Liver (tissue), 9 donors: ENCODE measurements around the gene RAB1A. TPM values are rescaled to one million over a fixed set of nuclear protein-coding genes. Genes with fewer than 3 reads are reported as not detected.
A peak's percentile ranks its signal among the peaks of the same experiment; 100 is the strongest.
"Not testable (repeated sequence)": the region's sequence is repeated elsewhere in the genome, so short reads cannot be mapped to it uniquely, and the experiment has no call there.

Source experiments
- DNase-seq: peaks from one replicate; pipeline ENCODE4 v3.0.0-alpha.2; 2017; ENCODE audit warnings: low spot score
- H3K27ac ChIP-seq, 2 donors: one replicate each; pipeline ENCODE4 v1.7.0; 2013; ENCODE audit warnings: inconsistent platforms in 2 of 2, low read length in 2 of 2, control low read depth in 1 of 2, low read depth in 1 of 2, mild to moderate bottlenecking in 1 of 2
- H3K27me3 ChIP-seq, 4 donors: one replicate each; pipeline versions ENCODE4 v1.6.1 to v1.7.0; 2013; ENCODE audit warnings: low read length in 3 of 4, inconsistent platforms in 1 of 4, mild to moderate bottlenecking in 1 of 4, moderate library complexity in 1 of 4; ENCODE audit not compliant: control insufficient read depth in 4 of 4, insufficient read depth in 4 of 4
- H3K36me3 ChIP-seq, 4 donors: one replicate each; pipeline versions ENCODE4 v1.6.1 to v1.7.0; 2013; ENCODE audit warnings: low read length in 3 of 4, mild to moderate bottlenecking in 3 of 4, low read depth in 1 of 4, moderate library complexity in 1 of 4; ENCODE audit not compliant: control insufficient read depth in 4 of 4, insufficient read depth in 3 of 4
- H3K4me1 ChIP-seq, 4 donors: one replicate each; pipeline versions ENCODE4 v1.6.1 to v1.7.0; 2013; ENCODE audit warnings: low read length in 3 of 4, mild to moderate bottlenecking in 3 of 4, moderate library complexity in 1 of 4; ENCODE audit not compliant: control insufficient read depth in 4 of 4, insufficient read depth in 4 of 4
- H3K4me3 ChIP-seq, 3 donors: one replicate each; pipeline versions ENCODE4 v1.6.1 to v1.7.0; 2013; ENCODE audit warnings: low read length in 3 of 3, control low read depth in 1 of 3, low read depth in 1 of 3, mild to moderate bottlenecking in 1 of 3
- H3K9ac ChIP-seq, 2 donors: one replicate each; pipeline ENCODE4 v1.7.0; 2013; ENCODE audit warnings: low read length in 2 of 2, mild to moderate bottlenecking in 2 of 2, moderate library complexity in 2 of 2, control low read depth in 1 of 2, low read depth in 1 of 2
- H3K9me3 ChIP-seq, 4 donors: one replicate each; pipeline versions ENCODE4 v1.6.1 to v1.7.0; 2013; ENCODE audit warnings: low read length in 3 of 4; ENCODE audit not compliant: control insufficient read depth in 4 of 4
- ATF3 ChIP-seq: IDR thresholded peaks from 2 replicates; pipeline ENCODE4 v1.6.1; 2016; ENCODE audit warnings: antibody characterized with exemption
- EGR1 ChIP-seq, 2 donors: IDR thresholded peaks; 2 replicates each; pipeline ENCODE4 v1.6.1; 2016 to 2018; ENCODE audit warnings: antibody characterized with exemption in 2 of 2, low read depth in 2 of 2
- FOXA1 ChIP-seq: IDR thresholded peaks from 2 replicates; pipeline ENCODE4 v1.6.1; 2016; ENCODE audit warnings: antibody characterized with exemption
- FOXA2 ChIP-seq: IDR thresholded peaks from 2 replicates; pipeline ENCODE4 v1.6.1; 2016; ENCODE audit warnings: antibody characterized with exemption
- GABPA ChIP-seq, 2 donors: IDR thresholded peaks in 1 of 2; conservative IDR thresholded peaks in 1 of 2; 2 replicates each; pipeline ENCODE4 v1.6.1; 2016; ENCODE audit warnings: antibody characterized with exemption in 2 of 2, mild to moderate bottlenecking in 1 of 2, moderate library complexity in 1 of 2
- HNF4A ChIP-seq, 2 donors: conservative IDR thresholded peaks; 2 replicates each; pipeline ENCODE4 v1.6.1; 2016; ENCODE audit warnings: antibody characterized with exemption in 2 of 2, mild to moderate bottlenecking in 2 of 2
- MAX ChIP-seq: IDR thresholded peaks from 2 replicates; pipeline ENCODE4 v1.6.1; 2016; ENCODE audit warnings: antibody characterized with exemption
- NR2F2 ChIP-seq: IDR thresholded peaks from 2 replicates; pipeline ENCODE4 v1.6.1; 2016; ENCODE audit warnings: antibody characterized with exemption
- RAD21 ChIP-seq, 2 donors: IDR thresholded peaks; 2 replicates each; pipeline ENCODE4 v1.6.1; 2016; ENCODE audit warnings: antibody characterized with exemption in 2 of 2, mild to moderate bottlenecking in 2 of 2
- TAF1 ChIP-seq: conservative IDR thresholded peaks from 2 replicates; pipeline ENCODE4 v1.6.1; 2016; ENCODE audit warnings: antibody characterized with exemption, mild to moderate bottlenecking
- YY1 ChIP-seq: IDR thresholded peaks from 2 replicates; pipeline ENCODE4 v1.6.1; 2016; ENCODE audit warnings: antibody characterized with exemption, mild to moderate bottlenecking
- ZBTB33 ChIP-seq: IDR thresholded peaks from 2 replicates; pipeline ENCODE4 v1.6.1; 2016; ENCODE audit warnings: antibody characterized with exemption
- WGBS: extraction: QIAGEN DNeasy Blood & Tissue Kit; methylation state at CpG from one replicate; pipeline ENCODE4 v1.1.7; 2013; 5-methylcytosine and 5-hydroxymethylcytosine counted together
- polyA plus RNA-seq, 2 donors: library from polyadenylated mRNA; stranded (reverse) in 1 of 2; unstranded in 1 of 2; fragments of 200-250 nt in 1 of 2; fragments of >200 nt in 1 of 2; fragmentation: Nextera tagmentation in 1 of 2; extraction: Ambion mirVana in 1 of 2; gene quantifications; one replicate each; pipeline versions ENCODE4 v1.2.1 to v1.2.3, GENCODE V29; 2013 to 2015
- total RNA-seq, 2 donors: library from RNA; depleted of rRNA; stranded (reverse); fragments of >200 nt; gene quantifications; one replicate each; pipeline ENCODE4 v1.2.3, GENCODE V29; 2014
- TF ChIP-seq, protein P1 (sequence below): IDR thresholded peaks from 2 replicates; pipeline ENCODE4 v1.6.1; 2016; ENCODE audit warnings: antibody characterized with exemption, mild to moderate bottlenecking
- donor health status: healthy.
- donor health status: healthy.
- donor health status: healthy.
- donor health status: healthy.
- donor health status: healthy.

The RAB1A gene
- total and polyA plus RNA-seq, 4 donors, result 52.8 to 89.7 (median 77.8) TPM

DNA sequence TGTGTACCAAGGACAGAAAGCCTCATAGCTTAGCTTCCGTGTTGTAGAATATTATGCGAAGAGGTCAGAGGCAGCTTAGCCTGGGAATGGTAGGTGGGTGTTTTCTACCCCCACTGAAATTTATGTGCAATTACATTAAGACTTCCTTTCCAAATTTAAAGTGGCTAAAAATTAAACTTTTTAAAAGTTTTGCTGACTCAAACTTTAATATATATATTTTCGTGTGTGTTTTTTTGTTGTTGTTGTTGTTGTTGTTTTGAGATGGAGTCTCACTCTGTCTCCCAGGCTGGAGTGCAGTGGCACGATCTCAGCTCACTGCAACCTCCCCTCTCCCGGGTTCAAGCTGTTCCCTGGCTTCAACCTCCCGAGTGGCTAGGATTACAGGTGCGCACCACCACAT is 4.3 kb upstream of the RAB1A start:
- H3K4me3 ChIP-seq, result no peak overlapping the region
- H3K27ac ChIP-seq, result no peak overlapping the region
- no peak overlapping the region for H3K9ac ChIP-seq
- H3K27me3 ChIP-seq, result no peaks in the 10 kb centered on the region
- no peak for DNase-seq
- no peaks in the 10 kb centered on the region for H3K9me3 ChIP-seq
- TF ChIP-seq FOXA1, result no peak
- TF ChIP-seq, protein P1, sequence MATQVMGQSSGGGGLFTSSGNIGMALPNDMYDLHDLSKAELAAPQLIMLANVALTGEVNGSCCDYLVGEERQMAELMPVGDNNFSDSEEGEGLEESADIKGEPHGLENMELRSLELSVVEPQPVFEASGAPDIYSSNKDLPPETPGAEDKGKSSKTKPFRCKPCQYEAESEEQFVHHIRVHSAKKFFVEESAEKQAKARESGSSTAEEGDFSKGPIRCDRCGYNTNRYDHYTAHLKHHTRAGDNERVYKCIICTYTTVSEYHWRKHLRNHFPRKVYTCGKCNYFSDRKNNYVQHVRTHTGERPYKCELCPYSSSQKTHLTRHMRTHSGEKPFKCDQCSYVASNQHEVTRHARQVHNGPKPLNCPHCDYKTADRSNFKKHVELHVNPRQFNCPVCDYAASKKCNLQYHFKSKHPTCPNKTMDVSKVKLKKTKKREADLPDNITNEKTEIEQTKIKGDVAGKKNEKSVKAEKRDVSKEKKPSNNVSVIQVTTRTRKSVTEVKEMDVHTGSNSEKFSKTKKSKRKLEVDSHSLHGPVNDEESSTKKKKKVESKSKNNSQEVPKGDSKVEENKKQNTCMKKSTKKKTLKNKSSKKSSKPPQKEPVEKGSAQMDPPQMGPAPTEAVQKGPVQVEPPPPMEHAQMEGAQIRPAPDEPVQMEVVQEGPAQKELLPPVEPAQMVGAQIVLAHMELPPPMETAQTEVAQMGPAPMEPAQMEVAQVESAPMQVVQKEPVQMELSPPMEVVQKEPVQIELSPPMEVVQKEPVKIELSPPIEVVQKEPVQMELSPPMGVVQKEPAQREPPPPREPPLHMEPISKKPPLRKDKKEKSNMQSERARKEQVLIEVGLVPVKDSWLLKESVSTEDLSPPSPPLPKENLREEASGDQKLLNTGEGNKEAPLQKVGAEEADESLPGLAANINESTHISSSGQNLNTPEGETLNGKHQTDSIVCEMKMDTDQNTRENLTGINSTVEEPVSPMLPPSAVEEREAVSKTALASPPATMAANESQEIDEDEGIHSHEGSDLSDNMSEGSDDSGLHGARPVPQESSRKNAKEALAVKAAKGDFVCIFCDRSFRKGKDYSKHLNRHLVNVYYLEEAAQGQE, result no peak
- TF ChIP-seq FOXA2, result no peak
- TF ChIP-seq NR2F2, result no peak
- TF ChIP-seq TAF1, result no peak
- TF ChIP-seq RAD21 (IDR thresholded peaks at IDR 0.05), result no peak
- WGBS, result 95% methylated on average over 7 of the region's 7 CpGs
- H3K36me3 ChIP-seq, result no peaks in the 10 kb centered on the region
- peaks cover 0 to 8% (median 2%) of the 10 kb centered on the region in 4 donors for H3K4me1 ChIP-seq

- 72% methylated on average over 4 of the region's 4 CpGs for WGBS
- H3K36me3 ChIP-seq, result no peaks in the 10 kb centered on the region
These were observed 3.7 kb upstream of the RAB1A start for GRCh38 chr2:65133626-65134025.

DNA sequence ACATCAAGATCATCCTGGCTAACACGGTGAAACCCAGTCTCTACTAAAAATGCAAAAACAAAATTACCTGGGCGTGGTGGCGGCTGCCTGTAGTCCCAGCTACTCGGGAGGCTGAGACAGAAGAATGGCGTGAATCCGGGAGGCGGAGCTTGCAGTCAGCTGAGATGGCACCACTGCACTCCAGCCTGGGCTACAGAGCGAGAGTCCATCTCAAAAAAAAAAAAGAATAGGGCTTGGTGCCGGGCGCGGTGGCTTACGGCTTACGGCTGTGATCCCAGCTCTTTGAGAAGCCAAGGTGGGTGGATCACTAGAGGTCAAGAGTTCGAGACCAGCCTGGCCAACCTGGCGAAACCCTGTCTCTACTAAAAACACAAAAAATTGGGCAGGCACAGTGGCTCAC is 3.0 kb upstream of the RAB1A start:
- not testable (repeated sequence) for H3K9ac ChIP-seq, H3K4me3 ChIP-seq, H3K27ac ChIP-seq, H3K27me3 ChIP-seq, H3K9me3 ChIP-seq, DNase-seq, H3K36me3 ChIP-seq, H3K4me1 ChIP-seq
- 87% methylated on average over 15 of the region's 15 CpGs for WGBS

More at GRCh38 chr2:65133626-65134025, 3.7 kb upstream of the RAB1A start:
- Histone ChIP-seq H3K27me3 (no peaks in the 10 kb centered on the region), H3K27ac (no peak overlapping the region), H3K4me1 (peaks cover 0 to 8% (median 2%) of the 10 kb centered on the region in 4 donors), H3K4me3 (no peak overlapping the region), H3K9me3 (no peaks in the 10 kb centered on the region), H3K9ac (no peak overlapping the region)
- no peak for TF ChIP-seq TAF1
- no peak for TF ChIP-seq HNF4A (conservative IDR thresholded peaks at IDR 0.05)
- no peak for DNase-seq

- Histone ChIP-seq H3K4me3 (peak overlapping the region; percentile 58 to 94 (median 64)), H3K4me1 (peaks cover 10 to 20% (median 12%) of the 10 kb centered on the region in 4 donors), H3K27ac (peak overlapping the region; percentile 88 to 96), H3K27me3 (no peaks in the 10 kb centered on the region), H3K9me3 (no peaks in the 10 kb centered on the region), H3K36me3 (no peaks in the 10 kb centered on the region), H3K9ac (peak overlapping the region; percentile 80 to 93)
- DNase-seq, result no peak
- 8% methylated on average over 19 of the region's 19 CpGs for WGBS
- no peak for TF ChIP-seq EGR1 (IDR thresholded peaks at IDR 0.05; ENCODE audit: low read depth in 2 of 2)
- TF ChIP-seq TAF1, result no peak
- TF ChIP-seq YY1, result no peak
- TF ChIP-seq MAX, result no peak
- no peak for TF ChIP-seq RAD21 (IDR thresholded peaks at IDR 0.05)
- no peak for TF ChIP-seq ZBTB33
- no peak for TF ChIP-seq ATF3
- TF ChIP-seq HNF4A (conservative IDR thresholded peaks at IDR 0.05), result no peak
- TF ChIP-seq, protein P1, result no peak
- no peak for TF ChIP-seq FOXA1
- TF ChIP-seq GABPA (IDR thresholded peaks at IDR 0.05 in 1 of 2, conservative IDR thresholded peaks at IDR 0.05 in 1 of 2), result no peak
These were observed 814 bp upstream of the RAB1A start for GRCh38 chr2:65130664-65131175.
